GM12874 (cell line): ENCODE results near the gene KDM4C.

Experiments
- CTCF ChIP-seq: IDR thresholded peaks from 2 replicates; pipeline ENCODE4 v1.5.1; 2011; ENCODE audit warnings: low read depth, mild to moderate bottlenecking, control low read depth, low read length, moderate library complexity; ENCODE audit not compliant: insufficient read depth

Gene KDM4C

GRCh38 chr9:6955251-6955921 is 197.6 kb downstream of the KDM4C start:
- TF ChIP-seq CTCF: no peak

GRCh38 chr9:6956879-6957278 is 199.1 kb downstream of the KDM4C start:
- no peak for TF ChIP-seq CTCF

GRCh38 chr9:6959270-6960000 is 201.7 kb downstream of the KDM4C start:
- TF ChIP-seq CTCF: no peak

- TF ChIP-seq CTCF: no peak
Measured at GRCh38 chr9:6960777-6961176, 203.0 kb downstream of the KDM4C start.

GRCh38 chr9:6961845-6962522 is 204.2 kb downstream of the KDM4C start:
- no peak for TF ChIP-seq CTCF

GRCh38 chr9:6965566-6965965 is 207.8 kb downstream of the KDM4C start:
- no peak for TF ChIP-seq CTCF

GRCh38 chr9:6968271-6968670 is 210.5 kb downstream of the KDM4C start:
- TF ChIP-seq CTCF: no peak
